Activated CD8-positive, alpha-beta memory T cell treated with anti-CD3 and anti-CD28 coated beads, Interleukin-2, amount 10 ng/mL, durations not matched to agents 7 days and 5 days (primary cell): Measurements from ENCODE around the gene BUD31. TPM values are rescaled to one million over a fixed set of nuclear protein-coding genes. Genes with fewer than 3 reads are reported as not detected.

Experiments used
- ATAC-seq: fragments of 150-1000 bp; cut with Tn5 transposase; one replicate; pipeline ENCODE4 v1.10.0; 2021; ENCODE audit warnings: moderate library complexity
- CTCF ChIA-PET: fragments of 350-600 bp; sonication (Branson Sonifier 250); formaldehyde crosslinking; loops from one replicate; lab custom pipeline; 2021; ENCODE audit warnings: antibody characterized with exemption; lab: Charles Lee
- DNase-seq: peaks from one replicate; pipeline ENCODE4 v3.0.0-alpha.2; 2020
- H3K27ac Mint-ChIP-seq: one replicate; pipeline ENCODE4 v1.8.0; 2021; ENCODE audit warnings: mild to moderate bottlenecking, mixed read lengths
- H3K27me3 Mint-ChIP-seq: one replicate; pipeline ENCODE4 v1.8.0; 2021; ENCODE audit warnings: mixed read lengths
- H3K36me3 Mint-ChIP-seq: one replicate; pipeline ENCODE4 v1.8.0; 2021; ENCODE audit warnings: mild to moderate bottlenecking, mixed read lengths
- H3K4me1 Mint-ChIP-seq: one replicate; pipeline ENCODE4 v1.8.0; 2021; ENCODE audit warnings: mixed read lengths
- H3K4me3 Mint-ChIP-seq: one replicate; pipeline ENCODE4 v1.8.0; 2021; ENCODE audit warnings: mild to moderate bottlenecking, moderate library complexity, mixed read lengths
- H3K9me3 Mint-ChIP-seq: one replicate; pipeline ENCODE4 v1.8.0; 2022; ENCODE audit warnings: low read depth, mixed read lengths
- total RNA-seq, 2 experiments: library from RNA; stranded (reverse); gene quantifications; one replicate each; pipeline ENCODE4 v1.2.3, GENCODE V29; 2021

Gene BUD31
- total RNA-seq, 2 experiments from 2014 or later = 116 to 138 TPM

DNA sequence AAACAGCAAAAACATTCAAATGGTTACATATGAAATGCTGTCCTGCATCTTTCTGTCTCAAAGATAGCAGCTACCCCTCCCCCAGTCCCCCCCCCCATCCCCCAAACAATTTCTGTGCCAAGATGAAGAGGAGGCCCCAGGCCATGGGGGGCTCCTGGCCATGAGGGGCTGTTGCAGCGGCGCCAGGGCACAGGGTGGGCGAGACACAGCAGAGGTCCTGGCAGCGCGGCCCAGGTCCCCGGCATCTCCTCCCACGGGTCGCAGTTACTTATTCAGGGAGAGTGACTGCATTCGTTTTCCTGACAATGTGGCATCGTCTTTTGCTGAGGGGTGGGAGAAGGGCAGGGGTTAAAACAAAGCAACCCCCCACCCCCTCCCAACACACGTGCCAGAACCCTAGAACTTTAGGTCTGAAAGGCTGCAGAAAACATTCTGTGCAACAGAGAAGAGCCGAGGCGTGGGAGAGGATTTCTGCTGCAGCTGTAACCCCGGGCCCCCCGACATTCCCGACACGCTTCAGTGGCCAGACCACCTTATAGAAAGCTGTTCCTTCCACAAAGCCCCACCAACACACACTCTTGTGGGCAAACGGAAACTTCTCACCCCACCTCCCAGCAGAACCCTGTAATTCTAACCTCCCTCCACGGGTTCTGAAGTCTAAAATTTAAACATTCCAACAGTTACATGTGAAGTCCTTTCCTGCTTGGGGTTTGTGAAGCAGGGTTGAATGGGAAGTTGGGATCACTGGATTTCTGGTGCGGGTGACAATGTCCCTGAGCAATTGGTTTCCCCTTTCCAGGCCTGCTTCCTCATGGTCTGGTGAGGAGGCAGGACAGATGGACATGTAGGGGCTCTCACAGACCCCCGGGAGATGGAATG is 12.1 kb upstream of the BUD31 start:
- Mint-ChIP-seq H3K9me3 (no peaks in the 10 kb centered on the region), H3K4me3 (no peak overlapping the region), H3K4me1 (peaks cover 16% of the 10 kb centered on the region), H3K27ac (peak overlapping the region; percentile 5), H3K36me3 (peaks cover 54% of the 10 kb centered on the region), H3K27me3 (no peaks in the 10 kb centered on the region)
- CTCF ChIA-PET = no interaction called here
- ATAC-seq (no peak), DNase-seq (no peak)

DNA sequence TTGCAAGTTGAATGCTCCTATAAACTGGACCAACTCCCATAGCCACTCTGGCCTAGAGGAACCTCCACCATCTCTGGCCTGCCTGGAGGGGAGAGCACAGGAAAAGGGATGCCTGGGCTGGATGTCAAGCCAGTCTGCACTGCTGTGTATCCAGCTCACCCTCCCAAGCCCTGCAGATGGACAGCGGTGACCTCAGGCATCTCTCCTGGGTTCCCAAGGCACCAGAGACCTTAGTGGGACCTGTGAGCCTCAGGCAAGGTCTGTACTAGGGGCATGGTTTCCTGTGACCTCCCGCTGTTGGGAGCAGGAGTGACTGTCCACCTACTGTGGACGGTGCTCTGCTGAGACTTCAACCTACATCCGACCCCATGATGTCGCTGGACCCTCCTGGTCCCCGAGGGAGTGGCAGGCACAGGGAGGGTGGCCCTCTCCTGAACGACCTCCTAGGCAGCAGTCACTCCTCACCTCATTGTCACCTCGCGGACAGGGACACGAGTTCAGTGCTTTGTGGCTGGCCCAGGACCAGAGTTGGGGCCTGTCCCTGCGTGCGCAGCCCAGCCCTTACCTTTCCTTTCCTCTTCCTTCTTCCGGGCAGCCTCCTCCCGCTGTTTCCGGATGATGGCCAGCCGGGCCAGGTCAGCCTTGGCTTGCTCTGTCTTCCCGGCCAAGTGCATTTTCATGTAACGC is 11.3 kb upstream of the BUD31 start:
- Mint-ChIP-seq H3K4me1 (peaks cover 12% of the 10 kb centered on the region), H3K4me3 (no peak overlapping the region), H3K36me3 (peaks cover 53% of the 10 kb centered on the region), H3K27me3 (no peaks in the 10 kb centered on the region), H3K9me3 (no peaks in the 10 kb centered on the region), H3K27ac (peak overlapping the region; percentile 25)
- DNase-seq (no peak), ATAC-seq (no peak)
- CTCF ChIA-PET = no interaction called here

DNA sequence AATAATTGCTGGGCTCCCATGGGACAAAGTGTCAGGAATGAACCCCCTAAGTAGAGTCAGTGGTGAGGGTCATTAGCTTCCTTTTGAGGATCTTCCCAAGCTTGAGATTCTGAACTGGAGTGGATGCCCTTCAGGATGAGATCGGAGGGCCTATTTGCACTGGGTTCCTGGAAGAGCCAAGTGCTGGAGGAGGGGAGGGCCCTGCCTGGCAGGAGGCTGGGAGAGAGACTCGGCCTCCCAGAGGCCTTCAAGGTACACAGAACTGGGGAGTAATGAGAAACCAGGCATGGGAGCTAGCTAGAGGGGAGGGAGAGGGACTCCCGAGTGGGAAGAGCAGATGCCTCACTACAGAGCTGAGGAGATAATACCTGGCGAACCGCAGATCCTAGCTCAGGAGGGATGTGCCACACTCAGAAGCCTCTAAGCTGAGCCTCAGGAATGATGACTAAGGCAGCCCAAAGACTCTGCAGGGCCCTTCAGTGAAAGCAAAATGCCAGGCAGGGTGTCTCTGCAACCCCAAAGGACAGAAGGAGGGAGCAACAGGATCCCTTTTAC is 9.8 kb upstream of the BUD31 start:
- ATAC-seq (no peak), DNase-seq (no peak)
- H3K27ac Mint-ChIP-seq = peak overlapping the region; percentile 50
- no peaks in the 10 kb centered on the region for H3K27me3 Mint-ChIP-seq
- CTCF ChIA-PET = interaction anchor here (2.5 kb wide), 1 partner anchor 9 kb away, joined by 10 read pairs; the partner anchor contains the start of genes BUD31 and PDAP1
- H3K4me1 Mint-ChIP-seq = peaks cover 2% of the 10 kb centered on the region
- peaks cover 53% of the 10 kb centered on the region for H3K36me3 Mint-ChIP-seq
- no peaks in the 10 kb centered on the region for H3K9me3 Mint-ChIP-seq
- H3K4me3 Mint-ChIP-seq = no peak overlapping the region

DNA sequence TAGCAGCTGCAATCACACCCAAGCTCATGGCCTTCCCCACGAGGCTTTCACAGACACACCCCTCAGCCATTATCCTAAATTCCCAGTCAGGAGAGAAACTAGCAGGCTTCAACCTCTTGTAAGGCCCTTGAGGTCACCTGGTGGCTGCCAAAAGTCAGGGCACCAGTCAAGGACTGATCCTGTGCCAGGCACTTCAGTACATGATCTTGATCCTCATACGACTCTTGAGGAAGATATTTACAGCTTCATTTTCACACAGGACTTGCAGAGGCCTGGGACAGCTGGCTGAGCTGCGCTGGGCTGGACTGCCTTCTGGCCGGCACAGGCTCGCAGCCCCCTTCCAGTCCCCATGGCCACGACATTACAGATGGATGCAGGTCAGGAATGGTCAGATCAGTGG is 9.2 kb upstream of the BUD31 start:
- ATAC-seq (no peak), DNase-seq (no peak)
- Mint-ChIP-seq H3K4me3 (no peak overlapping the region), H3K9me3 (no peaks in the 10 kb centered on the region), H3K36me3 (peaks cover 50% of the 10 kb centered on the region), H3K27me3 (no peaks in the 10 kb centered on the region), H3K27ac (peak overlapping the region; percentile 65), H3K4me1 (peaks cover 6% of the 10 kb centered on the region)
- CTCF ChIA-PET = interaction anchor here (2.5 kb wide), 1 partner anchor 9 kb away, joined by 10 read pairs; the partner anchor contains the start of genes BUD31 and PDAP1

DNA sequence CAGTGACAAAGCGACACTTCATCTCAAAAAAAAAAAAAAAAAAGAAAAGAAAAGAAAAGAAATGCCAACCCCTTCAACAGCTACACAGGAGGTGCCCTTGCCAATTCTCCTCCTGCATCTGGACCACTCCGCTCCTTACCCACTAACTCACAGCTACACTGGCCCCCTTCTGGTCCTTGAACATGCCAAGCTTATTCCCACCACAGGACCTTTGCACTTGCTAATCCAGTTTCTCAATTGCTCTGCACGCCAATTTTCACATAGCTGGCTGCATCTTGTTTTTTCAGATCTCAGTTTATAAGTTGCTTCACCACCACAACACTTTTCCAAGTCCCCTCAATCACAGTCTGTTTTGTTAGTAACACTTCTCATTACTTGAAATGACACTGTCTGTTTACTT is 5.9 kb upstream of the BUD31 start:
- CTCF ChIA-PET = no interaction called here
- Mint-ChIP-seq H3K36me3 (peaks cover 25% of the 10 kb centered on the region), H3K27ac (peak overlapping the region; percentile 7), H3K4me3 (no peak overlapping the region), H3K9me3 (no peaks in the 10 kb centered on the region), H3K27me3 (no peaks in the 10 kb centered on the region), H3K4me1 (peaks cover 29% of the 10 kb centered on the region)
- DNase-seq (no peak), ATAC-seq (no peak)

DNA sequence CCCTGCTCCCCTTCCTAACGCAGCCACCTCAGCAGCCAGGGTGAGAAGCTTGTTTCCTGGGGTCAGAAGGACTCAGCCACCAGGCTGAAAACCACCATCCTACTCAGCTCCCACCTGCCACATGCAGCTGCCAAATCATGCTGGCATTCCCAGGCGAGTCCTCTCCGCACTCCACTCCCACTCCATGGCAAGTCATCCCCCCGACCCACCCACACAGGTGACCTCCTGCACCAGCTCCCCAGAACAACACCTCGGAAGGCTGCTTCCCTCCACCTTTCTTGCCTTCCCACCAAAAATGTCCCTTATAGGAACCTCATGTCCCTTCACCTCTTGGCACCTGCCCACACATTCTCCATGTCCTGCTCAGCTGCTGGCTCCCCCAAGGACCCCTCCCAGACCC is 5.0 kb upstream of the BUD31 start:
- H3K4me1 Mint-ChIP-seq = peaks cover 29% of the 10 kb centered on the region
- CTCF ChIA-PET = no interaction called here
- no peaks in the 10 kb centered on the region for H3K27me3 Mint-ChIP-seq
- ATAC-seq (no peak), DNase-seq (no peak)
- H3K4me3 Mint-ChIP-seq = no peak overlapping the region
- H3K36me3 Mint-ChIP-seq = peaks cover 22% of the 10 kb centered on the region
- no peaks in the 10 kb centered on the region for H3K9me3 Mint-ChIP-seq
- peak overlapping the region; percentile 9 for H3K27ac Mint-ChIP-seq

DNA sequence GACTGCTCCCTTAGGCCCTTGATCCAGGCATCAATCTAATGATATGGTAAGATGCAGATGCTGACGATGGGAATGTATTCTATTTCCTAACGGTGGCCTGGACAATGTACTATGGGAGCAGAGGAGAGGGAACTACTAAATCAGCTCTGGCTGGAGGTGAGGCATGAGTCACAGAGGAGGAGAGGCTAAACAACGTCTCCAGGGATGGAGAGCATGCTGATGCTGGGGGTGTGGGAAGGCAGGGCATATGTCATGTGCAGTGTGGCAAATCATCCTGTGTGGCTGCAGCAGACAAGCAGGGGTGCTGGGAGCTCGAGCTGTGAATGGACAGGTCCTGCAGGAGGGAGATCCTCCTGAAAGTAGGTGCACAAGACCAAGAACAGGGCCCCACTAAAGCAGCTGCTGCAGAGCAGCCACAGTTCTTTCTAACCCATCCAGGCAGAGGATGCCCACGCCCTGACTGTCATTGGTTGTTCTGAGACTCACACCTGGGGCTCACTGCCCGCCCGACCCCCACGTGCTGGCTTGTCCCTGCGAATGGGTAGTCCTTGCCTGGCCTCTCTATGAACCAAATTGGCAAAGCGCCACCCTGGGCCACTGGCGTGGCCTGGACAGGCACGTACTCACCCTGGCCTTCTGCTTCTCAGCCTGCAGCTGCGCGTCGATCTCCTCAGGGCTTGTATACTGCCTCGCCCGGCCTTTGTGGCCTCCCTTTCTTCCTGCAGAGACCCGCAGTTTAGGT is 4.4 kb upstream of the BUD31 start:
- DNase-seq (no peak), ATAC-seq (no peak)
- Mint-ChIP-seq H3K27me3 (no peaks in the 10 kb centered on the region), H3K9me3 (no peaks in the 10 kb centered on the region), H3K4me3 (no peak overlapping the region), H3K36me3 (peaks cover 22% of the 10 kb centered on the region), H3K27ac (peak overlapping the region; percentile 8), H3K4me1 (peaks cover 29% of the 10 kb centered on the region)
- CTCF ChIA-PET = no interaction called here

DNA sequence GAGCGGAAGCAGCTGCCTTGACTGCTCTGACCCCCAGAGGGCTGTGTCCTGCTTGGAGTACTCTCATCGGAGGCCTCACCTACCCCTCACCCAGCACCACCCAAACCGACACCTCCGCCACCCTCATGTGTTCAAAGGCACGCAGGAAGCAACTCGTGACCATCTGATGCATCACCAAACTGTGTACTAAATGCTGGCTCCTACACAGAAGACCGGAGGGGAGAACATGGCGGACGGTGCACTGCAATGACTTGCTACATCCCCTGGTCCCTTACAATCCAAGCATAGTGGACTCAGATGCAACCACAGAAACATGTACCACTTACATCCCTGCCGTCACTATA is 3.8 kb upstream of the BUD31 start:
- CTCF ChIA-PET = no interaction called here
- H3K27ac Mint-ChIP-seq = no peak overlapping the region
- H3K4me3 Mint-ChIP-seq = no peak overlapping the region
- H3K9me3 Mint-ChIP-seq = no peaks in the 10 kb centered on the region
- no peaks in the 10 kb centered on the region for H3K27me3 Mint-ChIP-seq
- peaks cover 22% of the 10 kb centered on the region for H3K36me3 Mint-ChIP-seq
- peaks cover 32% of the 10 kb centered on the region for H3K4me1 Mint-ChIP-seq
- DNase-seq = no peak
- ATAC-seq = no peak

DNA sequence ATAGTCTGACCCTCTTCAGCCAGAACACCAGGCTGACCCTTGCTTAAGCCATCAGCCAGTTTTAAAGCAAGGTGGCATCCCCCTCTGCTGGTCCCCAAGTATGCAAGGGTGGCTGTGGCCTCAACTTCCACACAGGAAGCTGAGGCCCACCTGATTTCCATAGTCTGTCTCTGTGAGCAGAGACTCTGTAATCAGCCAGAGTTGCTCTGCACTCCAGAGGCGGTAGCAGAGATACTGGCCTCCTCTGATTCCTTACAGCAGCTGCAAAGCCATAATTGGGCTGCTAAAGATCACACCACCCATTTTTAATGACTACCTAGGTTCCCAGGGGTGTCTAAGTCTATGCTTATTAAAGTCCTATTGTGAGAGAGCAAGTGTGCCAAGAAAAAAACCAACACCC is 2.2 kb upstream of the BUD31 start:
- peaks cover 46% of the 10 kb centered on the region for H3K4me1 Mint-ChIP-seq

DNA sequence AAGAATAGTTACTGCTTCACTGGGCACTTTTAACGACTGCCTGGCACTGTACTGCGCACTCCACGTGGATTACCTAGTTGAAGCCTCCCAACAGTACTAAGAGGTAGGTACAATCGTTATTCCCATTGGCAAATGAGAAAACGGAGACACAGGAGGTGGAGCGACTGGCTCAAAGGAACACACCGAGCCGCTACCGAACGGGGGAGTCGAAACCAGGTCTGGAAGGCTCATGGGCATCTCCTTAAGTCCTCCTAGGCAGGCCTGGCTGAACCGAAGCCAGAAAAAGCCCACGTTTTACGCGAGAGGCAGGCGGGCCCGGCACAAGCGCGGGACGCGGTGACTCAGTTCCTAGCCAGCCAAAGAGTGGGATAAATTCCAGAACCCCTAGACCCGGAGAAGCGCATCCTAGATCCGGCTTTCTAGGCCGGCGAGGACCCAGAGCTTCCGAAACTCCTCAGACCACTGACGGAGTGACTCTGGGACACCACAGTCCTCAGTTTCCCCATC is 844 bp upstream of the BUD31 start:
- ATAC-seq (peak; percentile 16), DNase-seq (peak; percentile 64)
- H3K4me1 Mint-ChIP-seq = peaks cover 50% of the 10 kb centered on the region
- H3K4me3 Mint-ChIP-seq = peak overlapping the region; percentile 96
- H3K9me3 Mint-ChIP-seq = no peaks in the 10 kb centered on the region
- H3K27ac Mint-ChIP-seq = peak overlapping the region; percentile 90
- no peaks in the 10 kb centered on the region for H3K27me3 Mint-ChIP-seq
- CTCF ChIA-PET = interaction anchor here (0.8 to 2.9 kb wide), 13 partner anchors 8 to 216 kb away, joined by 3 to 17 read pairs (median 3); partner anchors contain the start of gene ZKSCAN5
- peaks cover 30% of the 10 kb centered on the region for H3K36me3 Mint-ChIP-seq

More for the DNA sequence above, 2.2 kb upstream of the BUD31 start:
- Mint-ChIP-seq H3K27ac (peak overlapping the region; percentile 90), H3K27me3 (no peaks in the 10 kb centered on the region), H3K4me3 (peak overlapping the region; percentile 96), H3K9me3 (no peaks in the 10 kb centered on the region), H3K36me3 (peaks cover 25% of the 10 kb centered on the region)
- DNase-seq (no peak), ATAC-seq (no peak)
- CTCF ChIA-PET = interaction anchor here (0.8 to 1.7 kb wide), 7 partner anchors 9 to 432 kb away, joined by 3 to 17 read pairs (median 3); no protein-coding TSS in a partner anchor

DNA sequence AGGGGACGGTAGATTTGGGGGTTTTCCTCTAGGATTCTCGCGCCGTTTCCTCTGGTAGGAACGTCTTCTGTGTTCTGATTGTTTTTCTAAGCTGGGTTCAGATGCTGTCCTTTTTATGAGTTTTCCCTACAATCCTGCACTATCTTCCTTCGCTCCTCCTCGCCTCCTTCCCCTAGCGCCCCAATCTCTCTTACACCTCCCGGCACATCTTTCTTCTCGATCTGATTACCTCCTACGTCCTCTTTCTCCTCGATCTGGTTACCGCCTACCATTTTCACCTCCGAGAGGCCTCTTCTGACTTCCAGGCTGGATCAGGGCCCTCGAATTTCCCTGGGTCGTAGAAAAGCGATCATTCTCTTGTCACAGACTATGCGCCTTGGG is 413 bp downstream of the BUD31 start:
- peaks cover 28% of the 10 kb centered on the region for H3K36me3 Mint-ChIP-seq
- CTCF ChIA-PET = interaction anchor here (0.8 to 2.9 kb wide), 8 partner anchors 10 to 215 kb away, joined by 3 to 10 read pairs (median 4); partner anchors contain the start of gene ZKSCAN5
- no peaks in the 10 kb centered on the region for H3K27me3 Mint-ChIP-seq
- no peaks in the 10 kb centered on the region for H3K9me3 Mint-ChIP-seq
- H3K4me1 Mint-ChIP-seq = peaks cover 49% of the 10 kb centered on the region
- ATAC-seq = peak; percentile 8
- no peak for DNase-seq
- peak overlapping the region; percentile 96 for H3K4me3 Mint-ChIP-seq
- H3K27ac Mint-ChIP-seq = peak overlapping the region; percentile 90

DNA sequence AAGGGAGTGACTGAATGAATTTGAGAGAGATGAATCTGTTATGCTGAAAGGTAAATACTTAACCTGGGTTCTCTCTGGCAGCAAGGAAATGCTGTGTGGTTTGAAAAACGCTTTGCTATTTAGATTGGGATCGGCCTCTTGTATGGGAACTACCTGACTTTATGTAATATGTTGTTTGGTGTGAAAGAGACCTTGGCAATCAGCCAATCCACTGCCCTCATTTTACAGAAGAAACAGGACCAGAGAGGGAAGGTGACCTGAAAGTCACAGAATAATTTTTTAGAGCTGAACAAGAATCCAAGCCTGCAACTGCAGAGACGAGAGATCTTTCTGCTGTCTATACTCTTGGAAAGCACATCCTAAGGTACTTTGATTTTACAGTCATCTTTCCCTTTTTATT is 1.0 kb downstream of the BUD31 start:
- Mint-ChIP-seq H3K4me3 (peak overlapping the region; percentile 96), H3K9me3 (no peaks in the 10 kb centered on the region), H3K4me1 (peaks cover 47% of the 10 kb centered on the region), H3K36me3 (peaks cover 28% of the 10 kb centered on the region), H3K27ac (peak overlapping the region; percentile 90), H3K27me3 (no peaks in the 10 kb centered on the region)
- CTCF ChIA-PET = interaction anchor here (1.0 to 2.9 kb wide), 3 partner anchors 10 to 65 kb away, joined by 3 to 10 read pairs (median 3); no protein-coding TSS in a partner anchor
- ATAC-seq (no peak), DNase-seq (no peak)
